Stomach (tissue), 4 donors: ENCODE measurements around the gene GPC6.

Experiments
- CTCF ChIP-seq, 7 experiments: fragments of 450-650 bp in 4 of 7; fragments of 200-600 bp in 3 of 7; sonication (generic) in 3 of 7; IDR thresholded peaks; one replicate each; pipeline ENCODE4 v1.5.1; 2016 to 2019; ENCODE audit warnings: antibody characterized with exemption in 7 of 7, control low read depth in 2 of 7, mild to moderate bottlenecking in 1 of 7
- POLR2A ChIP-seq, 4 donors: fragments of 450-650 bp; IDR thresholded peaks; one replicate each; pipeline ENCODE4 v1.6.1; 2016; ENCODE audit warnings: antibody characterized with exemption in 4 of 4, control low read depth in 2 of 4, mild to moderate bottlenecking in 1 of 4, moderate library complexity in 1 of 4
- POLR2AphosphoS5 ChIP-seq, 3 donors: sonication (generic); formaldehyde crosslinking; IDR thresholded peaks; one replicate each; pipeline ENCODE4 v1.6.1; 2016; ENCODE audit warnings: antibody characterized with exemption in 3 of 3

- TF ChIP-seq CTCF (IDR thresholded peaks at IDR 0.05) (no peak), POLR2A (IDR thresholded peaks at IDR 0.05) (no peak), POLR2AphosphoS5 (IDR thresholded peaks at IDR 0.05) (no peak)
Observed at GRCh38 chr13:94268661-94269060, 1042.1 kb downstream of the GPC6 start.
